Neural crest cell (in vitro differentiated cells): Measurements from ENCODE around the gene RIT1. TPM values are rescaled to one million over a fixed set of nuclear protein-coding genes. Genes with fewer than 3 reads are reported as not detected.

Source experiments
- DNase-seq: peaks from one replicate; pipeline ENCODE4 v3.0.0; 2021; ENCODE audit warnings: low read depth, mixed read lengths, low spot score
- H3K27ac Mint-ChIP-seq: one replicate; pipeline ENCODE4 v1.8.0; 2021; ENCODE audit warnings: mild to moderate bottlenecking, mixed read lengths; ENCODE audit not compliant: unreplicated experiment
- H3K27me3 Mint-ChIP-seq: 2 replicates; pipeline ENCODE4 v1.8.0; 2021; ENCODE audit warnings: low read depth, mild to moderate bottlenecking, mixed read lengths
- H3K36me3 Mint-ChIP-seq: 2 replicates; pipeline ENCODE4 v1.8.0; 2021; ENCODE audit warnings: low read depth, mild to moderate bottlenecking, mixed read lengths
- H3K4me1 Mint-ChIP-seq: 2 replicates; pipeline ENCODE4 v1.8.0; 2021; ENCODE audit warnings: mixed read lengths
- H3K4me3 Mint-ChIP-seq: one replicate; pipeline ENCODE4 v1.8.0; 2021; ENCODE audit warnings: mild to moderate bottlenecking, mixed read lengths
- H3K9me3 Mint-ChIP-seq: 2 replicates; pipeline ENCODE4 v1.8.0; 2021; ENCODE audit warnings: mixed read lengths
- total RNA-seq: library from RNA; stranded (reverse); gene quantifications from 2 replicates; pipeline ENCODE4 v1.2.1, GENCODE V29; 2021
- TF ChIP-seq, protein P1 (sequence below): fragments of 200-600 bp; sonication (generic); conservative IDR thresholded peaks from 2 replicates; pipeline ENCODE4 v1.5.0; 2021; ENCODE audit warnings: antibody characterized with exemption, mild to moderate bottlenecking

RIT1 gene
- total RNA-seq, 1 donor from 2014 or later = 34.5 TPM

GRCh38 chr1:155884982-155885381, 26.2 kb downstream of the RIT1 start:
- Mint-ChIP-seq H3K4me1 (peaks cover 9% of the 10 kb centered on the region), H3K9me3 (no peaks in the 10 kb centered on the region), H3K27me3 (no peaks in the 10 kb centered on the region), H3K27ac (no peak overlapping the region), H3K4me3 (no peak overlapping the region), H3K36me3 (no peaks in the 10 kb centered on the region)
- no peak for DNase-seq
- TF ChIP-seq, protein P1, sequence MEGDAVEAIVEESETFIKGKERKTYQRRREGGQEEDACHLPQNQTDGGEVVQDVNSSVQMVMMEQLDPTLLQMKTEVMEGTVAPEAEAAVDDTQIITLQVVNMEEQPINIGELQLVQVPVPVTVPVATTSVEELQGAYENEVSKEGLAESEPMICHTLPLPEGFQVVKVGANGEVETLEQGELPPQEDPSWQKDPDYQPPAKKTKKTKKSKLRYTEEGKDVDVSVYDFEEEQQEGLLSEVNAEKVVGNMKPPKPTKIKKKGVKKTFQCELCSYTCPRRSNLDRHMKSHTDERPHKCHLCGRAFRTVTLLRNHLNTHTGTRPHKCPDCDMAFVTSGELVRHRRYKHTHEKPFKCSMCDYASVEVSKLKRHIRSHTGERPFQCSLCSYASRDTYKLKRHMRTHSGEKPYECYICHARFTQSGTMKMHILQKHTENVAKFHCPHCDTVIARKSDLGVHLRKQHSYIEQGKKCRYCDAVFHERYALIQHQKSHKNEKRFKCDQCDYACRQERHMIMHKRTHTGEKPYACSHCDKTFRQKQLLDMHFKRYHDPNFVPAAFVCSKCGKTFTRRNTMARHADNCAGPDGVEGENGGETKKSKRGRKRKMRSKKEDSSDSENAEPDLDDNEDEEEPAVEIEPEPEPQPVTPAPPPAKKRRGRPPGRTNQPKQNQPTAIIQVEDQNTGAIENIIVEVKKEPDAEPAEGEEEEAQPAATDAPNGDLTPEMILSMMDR = no peak

DNA sequence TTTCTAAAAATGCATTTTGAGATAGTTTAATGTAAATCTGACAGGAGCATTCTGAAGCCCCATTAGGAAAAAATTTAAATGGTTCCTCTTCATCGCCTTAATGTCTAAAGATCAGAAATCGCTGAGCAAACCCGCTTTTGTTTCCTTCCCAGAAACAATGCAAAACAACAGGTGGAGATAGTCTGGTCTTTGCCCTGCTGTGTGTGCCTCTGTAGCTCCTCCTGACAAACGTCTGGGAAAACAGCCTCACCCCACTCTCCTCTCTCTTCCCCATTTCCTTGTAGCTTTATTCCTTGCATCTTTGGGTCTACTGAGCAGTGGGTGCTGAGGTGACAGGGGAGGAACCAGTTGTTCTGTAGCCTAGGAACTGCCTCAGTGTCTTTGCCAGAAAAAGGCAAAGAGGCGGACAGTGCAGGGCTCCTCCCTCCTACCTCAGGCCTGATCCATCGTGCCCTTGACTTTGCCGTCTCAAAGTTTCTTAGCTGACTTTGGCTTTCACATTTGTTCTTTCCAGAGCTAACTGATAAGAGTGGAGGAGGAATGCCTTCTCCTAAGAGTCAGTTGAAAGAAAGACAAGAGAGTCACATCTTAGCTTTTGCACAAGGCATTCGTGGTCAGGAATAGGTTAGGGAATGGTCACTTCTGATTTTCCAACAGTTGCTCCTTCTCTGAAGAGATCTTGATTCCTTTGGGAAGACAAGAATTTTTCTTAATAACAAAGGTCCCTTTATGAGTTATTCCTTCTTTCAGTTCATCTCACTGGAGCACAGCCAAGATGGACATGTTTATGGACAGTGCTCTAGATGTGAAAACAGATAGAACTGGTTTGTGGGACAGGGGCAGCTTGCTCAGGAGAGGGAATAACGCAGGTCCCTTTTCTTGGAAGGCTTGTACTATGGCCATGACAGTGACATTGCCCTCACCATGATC, 26.9 kb downstream of the RIT1 start:
- TF ChIP-seq, protein P1 = no peak
- no peak overlapping the region for H3K27ac Mint-ChIP-seq
- H3K27me3 Mint-ChIP-seq = no peaks in the 10 kb centered on the region
- H3K4me1 Mint-ChIP-seq = peaks cover 9% of the 10 kb centered on the region
- H3K9me3 Mint-ChIP-seq = no peaks in the 10 kb centered on the region
- H3K36me3 Mint-ChIP-seq = no peaks in the 10 kb centered on the region
- H3K4me3 Mint-ChIP-seq = no peak overlapping the region
- no peak for DNase-seq

DNA sequence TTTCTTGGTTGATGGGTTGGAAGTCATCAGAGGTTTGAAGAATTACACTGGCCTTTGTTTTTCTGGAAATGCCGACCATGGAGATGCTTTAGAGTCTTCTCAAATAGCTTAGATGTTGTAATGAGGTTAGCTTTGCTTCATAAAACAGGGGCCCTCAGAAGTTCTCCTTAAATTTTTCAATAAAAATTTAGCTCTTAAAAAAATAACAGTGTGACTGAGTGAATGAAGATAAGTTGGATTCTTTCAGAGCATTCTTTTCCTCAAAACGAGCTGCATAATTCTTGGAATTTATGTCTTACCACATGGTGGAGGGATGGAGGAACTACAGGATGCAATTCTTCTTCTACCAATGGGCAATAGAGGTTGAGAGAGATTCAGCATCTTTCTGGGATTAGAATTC, 28.4 kb downstream of the RIT1 start:
- Mint-ChIP-seq H3K4me3 (no peak overlapping the region), H3K27me3 (no peaks in the 10 kb centered on the region), H3K4me1 (peaks cover 9% of the 10 kb centered on the region), H3K9me3 (no peaks in the 10 kb centered on the region), H3K36me3 (no peaks in the 10 kb centered on the region), H3K27ac (no peak overlapping the region)
- no peak for DNase-seq
- TF ChIP-seq, protein P1 = no peak

DNA sequence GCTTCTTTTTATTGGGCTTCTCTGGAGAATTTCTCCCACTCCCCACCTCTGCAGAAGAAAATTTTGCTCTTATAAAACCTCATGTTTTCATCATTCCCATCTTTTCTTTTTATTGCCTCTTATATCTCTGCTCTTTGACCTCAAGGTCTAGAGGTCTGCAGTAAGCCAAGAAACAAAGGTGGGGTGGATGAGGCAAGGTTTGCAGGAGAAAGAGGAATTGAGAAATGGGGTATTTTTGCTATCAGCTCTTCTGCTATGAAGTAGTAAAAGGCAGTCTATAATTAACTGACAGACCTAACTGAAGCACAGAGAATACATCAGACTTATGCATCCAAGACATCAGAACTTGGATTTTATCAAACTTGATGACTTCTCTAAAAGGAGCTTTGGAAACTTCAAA, 28.9 kb downstream of the RIT1 start:
- Mint-ChIP-seq H3K36me3 (no peaks in the 10 kb centered on the region), H3K9me3 (no peaks in the 10 kb centered on the region), H3K4me1 (peaks cover 9% of the 10 kb centered on the region), H3K27me3 (no peaks in the 10 kb centered on the region), H3K27ac (no peak overlapping the region), H3K4me3 (no peak overlapping the region)
- no peak for DNase-seq
- TF ChIP-seq, protein P1 = no peak

DNA sequence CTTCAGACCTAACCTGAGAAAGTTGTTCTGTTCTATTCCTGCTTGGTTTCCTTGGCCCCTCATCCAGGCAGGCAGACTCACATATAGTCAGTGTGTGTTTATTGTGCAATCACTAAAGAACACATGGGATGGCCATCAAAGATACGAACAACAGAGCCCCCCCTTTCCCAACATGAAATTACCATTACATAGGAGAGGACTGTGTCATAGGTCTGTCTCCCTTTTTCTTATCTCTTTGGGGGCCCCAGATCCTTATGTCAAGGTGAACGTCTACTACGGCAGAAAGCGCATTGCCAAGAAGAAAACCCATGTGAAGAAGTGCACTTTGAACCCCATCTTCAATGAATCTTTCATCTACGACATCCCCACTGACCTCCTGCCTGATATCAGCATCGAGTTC, 30.2 kb downstream of the RIT1 start:
- Mint-ChIP-seq H3K27me3 (no peaks in the 10 kb centered on the region), H3K4me3 (no peak overlapping the region), H3K9me3 (no peaks in the 10 kb centered on the region), H3K27ac (no peak overlapping the region), H3K36me3 (peaks cover 2% of the 10 kb centered on the region), H3K4me1 (peaks cover 9% of the 10 kb centered on the region)
- TF ChIP-seq, protein P1 = no peak
- DNase-seq = no peak
